Measurements from ENCODE around the gene CFP. TPM values are rescaled to one million over a fixed set of nuclear protein-coding genes. Genes with fewer than 3 reads are reported as not detected.

The CFP gene
- total RNA-seq, 4 donors from 2014 or later: 1.1 to 7.4 (median 4.4) TPM

GRCh38 chrX:47586043-47586787 lies 43.5 kb downstream of the CFP start:
- Histone ChIP-seq H3K9me3 (no peaks in the 10 kb centered on the region), H3K4me1 (no peaks in the 10 kb centered on the region), H3K27me3 (no peaks in the 10 kb centered on the region), H3K4me3 (no peak overlapping the region), H3K36me3 (no peaks in the 10 kb centered on the region), H3K27ac (no peak overlapping the region)
- no peak for TF ChIP-seq POLR2A (IDR thresholded peaks at IDR 0.05)
- TF ChIP-seq CTCF (IDR thresholded peaks at IDR 0.05): no peak
- peak in 1 of 3 donors; percentile 36 for DNase-seq

GRCh38 chrX:47585273-47585672 lies 44.5 kb downstream of the CFP start:
- Histone ChIP-seq H3K36me3 (no peaks in the 10 kb centered on the region), H3K4me1 (no peaks in the 10 kb centered on the region), H3K27me3 (no peaks in the 10 kb centered on the region), H3K27ac (no peak overlapping the region), H3K9me3 (no peaks in the 10 kb centered on the region), H3K4me3 (no peak overlapping the region)
- TF ChIP-seq CTCF (IDR thresholded peaks at IDR 0.05) (no peak), POLR2A (IDR thresholded peaks at IDR 0.05) (no peak)
- DNase-seq: peak in 1 of 3 donors; percentile 40

- H3K36me3 ChIP-seq: no peaks in the 10 kb centered on the region
- TF ChIP-seq POLR2A (IDR thresholded peaks at IDR 0.05) (no peak), CTCF (IDR thresholded peaks at IDR 0.05) (no peak)
- DNase-seq: no peak
- H3K4me3 ChIP-seq: no peak overlapping the region
- H3K4me1 ChIP-seq: no peaks in the 10 kb centered on the region
- H3K27me3 ChIP-seq: no peaks in the 10 kb centered on the region
- no peaks in the 10 kb centered on the region for H3K9me3 ChIP-seq
- H3K27ac ChIP-seq: no peak overlapping the region
Measured at GRCh38 chrX:47584714-47585113, 45.0 kb downstream of the CFP start.

GRCh38 chrX:47583240-47583861 lies 46.4 kb downstream of the CFP start:
- Histone ChIP-seq H3K36me3 (no peaks in the 10 kb centered on the region), H3K4me1 (no peaks in the 10 kb centered on the region), H3K9me3 (no peaks in the 10 kb centered on the region), H3K27me3 (no peaks in the 10 kb centered on the region), H3K27ac (peak overlapping the region in 2 of 4 donors; percentile 46 to 81), H3K4me3 (peak overlapping the region in 1 of 4 donors; percentile 51)
- TF ChIP-seq CTCF (IDR thresholded peaks at IDR 0.05) (no peak), POLR2A (IDR thresholded peaks at IDR 0.05) (no peak)
- no peak for DNase-seq

- DNase-seq: peak; percentile 71 to 91 (median 72)
- H3K27me3 ChIP-seq: no peaks in the 10 kb centered on the region
- no peak for TF ChIP-seq POLR2A (IDR thresholded peaks at IDR 0.05)
- TF ChIP-seq CTCF (IDR thresholded peaks at IDR 0.05): no peak
- no peaks in the 10 kb centered on the region for H3K4me1 ChIP-seq
- peak within 1 kb of the TSS; percentile 66 to 81 (median 68) for H3K27ac ChIP-seq
- H3K9me3 ChIP-seq: no peaks in the 10 kb centered on the region
- H3K36me3 ChIP-seq: no peaks in the 10 kb centered on the region
- H3K4me3 ChIP-seq: peak within 1 kb of the TSS; percentile 17 to 51 (median 31)
Measured at GRCh38 chrX:47581731-47582647, 47.7 kb downstream of the CFP start, which contains the start of gene TIMP1. Gene TIMP1, plus strand, starts transcription at chrX:47582436. Its CDS starts 980 bp downstream, at chrX:47583416.
